Measurements from ENCODE around the gene ERG. TPM values are rescaled to one million over a fixed set of nuclear protein-coding genes. Genes with fewer than 3 reads are reported as not detected.

The ERG gene
- total RNA-seq, 1 experiment from 2014 or later = not detected

- BruUV-seq (replicated peaks) = no TSS peak
- Histone ChIP-seq H3K4me3 (ENCODE audit: low read depth, low read length) (no peak overlapping the region), H3K4me1 (no peaks in the 10 kb centered on the region), H3K27me3 (replicated peaks; ENCODE audit: control insufficient read depth, insufficient read depth, low read length) (no peaks in the 10 kb centered on the region), H3K36me3 (ENCODE audit: control insufficient read depth, insufficient read depth, low read length) (no peaks in the 10 kb centered on the region), H3K9me3 (no peaks in the 10 kb centered on the region)
- peaks cover 7% of the 10 kb centered on the region for H3K27me3 Mint-ChIP-seq (ENCODE audit: insufficient read depth, unreplicated experiment)
- no peak for TF ChIP-seq CTCF (IDR thresholded peaks at IDR 0.05; ENCODE audit: insufficient read depth in 1 of 2, low read depth in 1 of 2, low read length in 1 of 2, severe bottlenecking in 1 of 2, unreplicated experiment in 1 of 2)
- ChIA-PET POLR2A (no interaction called here), CTCF (no interaction called here)
- intact Hi-C loops (cut with micrococcal nuclease; ENCODE audit: unreplicated experiment) = no loop called here
- no peak overlapping the region for H3K4me3 Mint-ChIP-seq (ENCODE audit: unreplicated experiment)
- H3K4me1 Mint-ChIP-seq (ENCODE audit: low read depth, unreplicated experiment) = no peaks in the 10 kb centered on the region
- H3K27ac Mint-ChIP-seq (ENCODE audit: unreplicated experiment) = no peak overlapping the region
- H3K9me3 Mint-ChIP-seq (ENCODE audit: unreplicated experiment) = no peaks in the 10 kb centered on the region
- DNase-seq = no peak
- no peaks in the 10 kb centered on the region for H3K36me3 Mint-ChIP-seq (ENCODE audit: insufficient read depth, unreplicated experiment)
Observed at GRCh38 chr21:38389896-38390295, 108.4 kb downstream of the ERG start.

GRCh38 chr21:38389354-38389676 lies 109.0 kb downstream of the ERG start:
- Histone ChIP-seq H3K4me1 (peaks cover 2% of the 10 kb centered on the region), H3K9me3 (no peaks in the 10 kb centered on the region), H3K4me3 (ENCODE audit: low read depth, low read length) (no peak overlapping the region), H3K36me3 (ENCODE audit: control insufficient read depth, insufficient read depth, low read length) (no peaks in the 10 kb centered on the region), H3K27me3 (replicated peaks; ENCODE audit: control insufficient read depth, insufficient read depth, low read length) (no peaks in the 10 kb centered on the region; the same call in 1 of the 2 replicates)
- TF ChIP-seq CTCF (IDR thresholded peaks at IDR 0.05; ENCODE audit: insufficient read depth in 1 of 2, low read depth in 1 of 2, low read length in 1 of 2, severe bottlenecking in 1 of 2, unreplicated experiment in 1 of 2) = no peak
- no peaks in the 10 kb centered on the region for H3K36me3 Mint-ChIP-seq (ENCODE audit: insufficient read depth, unreplicated experiment)
- DNase-seq = no peak
- no TSS peak for BruUV-seq (replicated peaks)
- no peak overlapping the region for H3K27ac Mint-ChIP-seq (ENCODE audit: unreplicated experiment)
- ChIA-PET POLR2A (no interaction called here), CTCF (no interaction called here)
- no peaks in the 10 kb centered on the region for H3K9me3 Mint-ChIP-seq (ENCODE audit: unreplicated experiment)
- H3K27me3 Mint-ChIP-seq (ENCODE audit: insufficient read depth, unreplicated experiment) = peaks cover 5% of the 10 kb centered on the region
- intact Hi-C loops (cut with micrococcal nuclease; ENCODE audit: unreplicated experiment) = no loop called here
- H3K4me3 Mint-ChIP-seq (ENCODE audit: unreplicated experiment) = no peak overlapping the region
- H3K4me1 Mint-ChIP-seq (ENCODE audit: low read depth, unreplicated experiment) = no peaks in the 10 kb centered on the region

GRCh38 chr21:38388647-38389353 lies 109.5 kb downstream of the ERG start:
- Histone ChIP-seq H3K4me1 (peaks cover 5% of the 10 kb centered on the region), H3K36me3 (ENCODE audit: control insufficient read depth, insufficient read depth, low read length) (no peaks in the 10 kb centered on the region), H3K4me3 (ENCODE audit: low read depth, low read length) (no peak overlapping the region), H3K27me3 (replicated peaks; ENCODE audit: control insufficient read depth, insufficient read depth, low read length) (no peaks in the 10 kb centered on the region; the same call in 1 of the 2 replicates), H3K9me3 (no peaks in the 10 kb centered on the region)
- no TSS peak for BruUV-seq (replicated peaks)
- Mint-ChIP-seq H3K4me1 (ENCODE audit: low read depth, unreplicated experiment) (no peaks in the 10 kb centered on the region), H3K27me3 (ENCODE audit: insufficient read depth, unreplicated experiment) (peaks cover 5% of the 10 kb centered on the region), H3K27ac (ENCODE audit: unreplicated experiment) (no peak overlapping the region), H3K36me3 (ENCODE audit: insufficient read depth, unreplicated experiment) (no peaks in the 10 kb centered on the region), H3K4me3 (ENCODE audit: unreplicated experiment) (no peak overlapping the region), H3K9me3 (ENCODE audit: unreplicated experiment) (no peaks in the 10 kb centered on the region)
- CTCF ChIA-PET = no interaction called here
- POLR2A ChIA-PET = no interaction called here
- intact Hi-C loops (cut with micrococcal nuclease; ENCODE audit: unreplicated experiment) = no loop called here
- DNase-seq = no peak
- TF ChIP-seq CTCF (IDR thresholded peaks at IDR 0.05; ENCODE audit: insufficient read depth in 1 of 2, low read depth in 1 of 2, low read length in 1 of 2, severe bottlenecking in 1 of 2, unreplicated experiment in 1 of 2) = no peak
